Activated CD4-positive, alpha-beta T cell treated with anti-CD3 and anti-CD28 coated beads for 36 hours (primary cell): ENCODE measurements around the gene ZNF212. TPM values are rescaled to one million over a fixed set of nuclear protein-coding genes. Genes with fewer than 3 reads are reported as not detected.
A peak's percentile ranks its signal among the peaks of the same experiment; 100 is the strongest.
"Not testable (repeated sequence)": the region's sequence is repeated elsewhere in the genome, so short reads cannot be mapped to it uniquely, and the experiment has no call there.

Experiments
- ATAC-seq: fragments of 200-7000 bp; cut with Tn5 transposase; one replicate; pipeline ENCODE4 v1.10.0; 2021; ENCODE audit warnings: mild to moderate bottlenecking, moderate library complexity
- CTCF ChIA-PET: fragments of 350-600 bp; sonication (Branson Sonifier 250); formaldehyde crosslinking; loops from one replicate; lab custom pipeline; 2021; ENCODE audit warnings: antibody characterized with exemption; lab: Charles Lee
- POLR2A ChIA-PET: fragments of 350-600 bp; sonication (Branson Sonifier 250); formaldehyde crosslinking; loops from one replicate; lab custom pipeline; 2021; ENCODE audit warnings: antibody characterized with exemption, inconsistent platforms; lab: Charles Lee
- DNase-seq: peaks from one replicate; pipeline ENCODE4 v3.0.0-alpha.2; 2020
- H3K27ac Mint-ChIP-seq: one replicate; pipeline ENCODE4 v1.8.0; 2021; ENCODE audit warnings: mixed read lengths
- H3K27me3 Mint-ChIP-seq: one replicate; pipeline ENCODE4 v1.8.0; 2021; ENCODE audit warnings: mixed read lengths
- H3K36me3 Mint-ChIP-seq: one replicate; pipeline ENCODE4 v1.8.0; 2021; ENCODE audit warnings: low read depth, mixed read lengths
- H3K4me1 Mint-ChIP-seq: one replicate; pipeline ENCODE4 v1.8.0; 2021; ENCODE audit warnings: mixed read lengths
- H3K4me3 Mint-ChIP-seq: one replicate; pipeline ENCODE4 v1.8.0; 2021; ENCODE audit warnings: mild to moderate bottlenecking, moderate library complexity, mixed read lengths
- H3K9me3 Mint-ChIP-seq: one replicate; pipeline ENCODE4 v1.8.0; 2021; ENCODE audit warnings: low read depth, mixed read lengths
- intact Hi-C, 2 experiments: fragments of 100-400 bp; cut with DNase I in 1 of 2; cut with micrococcal nuclease in 1 of 2; formaldehyde crosslinking; loops; one replicate each; pipeline versions ENCODE4 v1.14.2 to v1.15.1; 2022 to 2024; cut with DNase I, micrococcal nuclease
- total RNA-seq, 2 experiments: library from RNA; stranded (reverse); gene quantifications; one replicate each; pipeline ENCODE4 v1.2.3, GENCODE V29; 2021

The ZNF212 gene
- total RNA-seq, 2 experiments from 2014 or later: 9.9 to 15.9 TPM

GRCh38 chr7:149251518-149251917 is 12.1 kb downstream of the ZNF212 start:
- H3K9me3 Mint-ChIP-seq, DNase-seq, H3K27me3 Mint-ChIP-seq, ATAC-seq, intact Hi-C loops, H3K4me3 Mint-ChIP-seq, H3K27ac Mint-ChIP-seq: not testable (repeated sequence)
- ChIA-PET POLR2A (interaction anchor here (1.3 kb wide), 1 partner anchor 9 kb away, joined by 3 read pairs; no protein-coding TSS in a partner anchor), CTCF (interaction anchor here (0.5 to 3.0 kb wide), 5 partner anchors 10 to 185 kb away, joined by 3 to 15 read pairs (median 4); partner anchors contain the start of gene ZNF783)
- Mint-ChIP-seq H3K36me3 (peaks cover 36% of the 10 kb centered on the region), H3K4me1 (peaks cover 36% of the 10 kb centered on the region)

- H3K9me3 Mint-ChIP-seq: no peaks in the 10 kb centered on the region
- ATAC-seq: no peak
- DNase-seq: no peak
- no peaks in the 10 kb centered on the region for H3K27me3 Mint-ChIP-seq
- no peak overlapping the region for H3K27ac Mint-ChIP-seq
- CTCF ChIA-PET: interaction anchor here (0.5 to 3.0 kb wide), 2 partner anchors 9 to 20 kb away, joined by 4 to 15 read pairs; partner anchors contain the start of gene ZNF783
- intact Hi-C loops: no loop called here
- H3K4me1 Mint-ChIP-seq: peaks cover 29% of the 10 kb centered on the region
- H3K36me3 Mint-ChIP-seq: peaks cover 36% of the 10 kb centered on the region
- POLR2A ChIA-PET: interaction anchor here (0.5 kb wide), 1 partner anchor 543 kb away, joined by 4 read pairs; no protein-coding TSS in a partner anchor
- no peak overlapping the region for H3K4me3 Mint-ChIP-seq
Measured at GRCh38 chr7:149252378-149252777, 12.9 kb downstream of the ZNF212 start.

- DNase-seq (no peak), ATAC-seq (no peak)
- Mint-ChIP-seq H3K4me3 (no peak overlapping the region), H3K36me3 (peaks cover 32% of the 10 kb centered on the region), H3K27ac (no peak overlapping the region), H3K9me3 (no peaks in the 10 kb centered on the region), H3K27me3 (no peaks in the 10 kb centered on the region), H3K4me1 (peaks cover 20% of the 10 kb centered on the region)
- CTCF ChIA-PET: interaction anchor here (3.0 kb wide), 1 partner anchor 8 kb away, joined by 15 read pairs; the partner anchor contains the start of gene ZNF783
- POLR2A ChIA-PET: interaction anchor here (0.8 kb wide), 1 partner anchor 8 kb away, joined by 4 read pairs; no protein-coding TSS in a partner anchor
- intact Hi-C loops: no loop called here
Measured at GRCh38 chr7:149253665-149254064, 14.2 kb downstream of the ZNF212 start.

GRCh38 chr7:149254181-149254858 is 14.9 kb downstream of the ZNF212 start:
- POLR2A ChIA-PET: no interaction called here

GRCh38 chr7:149255174-149255573 is 15.7 kb downstream of the ZNF212 start:
- intact Hi-C loops: no loop called here
- no peak overlapping the region for H3K4me3 Mint-ChIP-seq
- H3K4me1 Mint-ChIP-seq: peaks cover 8% of the 10 kb centered on the region
- CTCF ChIA-PET: interaction anchor here (0.5 kb wide), 1 partner anchor 375 kb away, joined by 3 read pairs; no protein-coding TSS in a partner anchor
- H3K36me3 Mint-ChIP-seq: peaks cover 29% of the 10 kb centered on the region
- H3K27me3 Mint-ChIP-seq: no peaks in the 10 kb centered on the region
- H3K27ac Mint-ChIP-seq: no peak overlapping the region
- DNase-seq: no peak
- POLR2A ChIA-PET: no interaction called here
- ATAC-seq: no peak
- H3K9me3 Mint-ChIP-seq: no peaks in the 10 kb centered on the region

More at GRCh38 chr7:149254181-149254858, 14.9 kb downstream of the ZNF212 start:
- Mint-ChIP-seq H3K36me3 (peaks cover 32% of the 10 kb centered on the region), H3K4me3 (no peak overlapping the region), H3K4me1 (peaks cover 14% of the 10 kb centered on the region), H3K27me3 (no peaks in the 10 kb centered on the region), H3K9me3 (no peaks in the 10 kb centered on the region), H3K27ac (no peak overlapping the region)
- ATAC-seq (no peak), DNase-seq (no peak)
- CTCF ChIA-PET: interaction anchor here (3.0 kb wide), 1 partner anchor 7 kb away, joined by 15 read pairs; the partner anchor contains the start of gene ZNF783
- intact Hi-C loops: no loop called here

- no peaks in the 10 kb centered on the region for H3K27me3 Mint-ChIP-seq
- CTCF ChIA-PET: interaction anchor here (1.0 kb wide), 1 partner anchor 11 kb away, joined by 3 read pairs; no protein-coding TSS in a partner anchor
- H3K27ac Mint-ChIP-seq: no peak overlapping the region
- H3K36me3 Mint-ChIP-seq: peaks cover 23% of the 10 kb centered on the region
- ATAC-seq (no peak), DNase-seq (no peak)
- H3K4me3 Mint-ChIP-seq: no peak overlapping the region
- H3K4me1 Mint-ChIP-seq: peaks cover 18% of the 10 kb centered on the region
- no peaks in the 10 kb centered on the region for H3K9me3 Mint-ChIP-seq
- POLR2A ChIA-PET: no interaction called here
- intact Hi-C loops: no loop called here
Measured at GRCh38 chr7:149256568-149256967, 17.1 kb downstream of the ZNF212 start.

- intact Hi-C loops: no loop called here
- H3K9me3 Mint-ChIP-seq: no peaks in the 10 kb centered on the region
- no peaks in the 10 kb centered on the region for H3K27me3 Mint-ChIP-seq
- H3K36me3 Mint-ChIP-seq: peaks cover 19% of the 10 kb centered on the region
- no peak overlapping the region for H3K4me3 Mint-ChIP-seq
- ChIA-PET POLR2A (no interaction called here), CTCF (interaction anchor here (0.6 to 1.0 kb wide), 2 partner anchors 11 to 37 kb away, joined by 3 to 4 read pairs; no protein-coding TSS in a partner anchor)
- no peak overlapping the region for H3K27ac Mint-ChIP-seq
- H3K4me1 Mint-ChIP-seq: peaks cover 20% of the 10 kb centered on the region
- no peak for DNase-seq
- ATAC-seq: no peak
Measured at GRCh38 chr7:149257146-149257545, 17.7 kb downstream of the ZNF212 start.

GRCh38 chr7:149261316-149261828 is 21.9 kb downstream of the ZNF212 start:
- Mint-ChIP-seq H3K27me3 (no peaks in the 10 kb centered on the region), H3K27ac (peak overlapping the region; percentile 96), H3K4me3 (peak overlapping the region; percentile 74), H3K9me3 (no peaks in the 10 kb centered on the region), H3K36me3 (peaks cover 18% of the 10 kb centered on the region), H3K4me1 (peaks cover 40% of the 10 kb centered on the region)
- intact Hi-C loops: loop anchor here (1.0 to 5.0 kb wide), 7 partner anchors 12 to 361 kb away; partner anchors contain the start of genes PDIA4 (in 1 of the 2), ZNF398 (in 1 of the 2) and ZNF425 (in 1 of the 2)
- ATAC-seq (peak; percentile 48), DNase-seq (peak; percentile 61)
- ChIA-PET POLR2A (interaction anchor here (0.6 to 2.5 kb wide), 12 partner anchors 8 to 58 kb away, joined by 3 to 14 read pairs (median 5); partner anchors contain the start of gene ZNF212), CTCF (interaction anchor here (0.5 to 3.0 kb wide), 22 partner anchors 9 to 1835 kb away, joined by 3 to 29 read pairs (median 4); partner anchors contain the start of genes ZNF282 and ZNF398)

GRCh38 chr7:149261829-149262617 is 22.6 kb downstream of the ZNF212 start, which contains the start of gene ZNF783:
Gene ZNF783 (plus strand): TSS chr7:149262196. CDS start chr7:149262334, 138 bp downstream.
- peak; percentile 92 for DNase-seq
- H3K4me1 Mint-ChIP-seq: peaks cover 40% of the 10 kb centered on the region
- ChIA-PET POLR2A (interaction anchor here (0.6 to 2.5 kb wide), 13 partner anchors 9 to 59 kb away, joined by 3 to 14 read pairs (median 4); partner anchors contain the start of gene ZNF212), CTCF (interaction anchor here (0.5 to 3.0 kb wide), 20 partner anchors 9 to 1414 kb away, joined by 3 to 29 read pairs (median 4); partner anchors contain the start of genes ZNF282 and ZNF398)
- peak within 1 kb of the TSS; percentile 74 for H3K4me3 Mint-ChIP-seq
- H3K36me3 Mint-ChIP-seq: peaks cover 25% of the 10 kb centered on the region
- no peaks in the 10 kb centered on the region for H3K9me3 Mint-ChIP-seq
- intact Hi-C loops: loop anchor here (1.0 to 5.0 kb wide), 18 partner anchors 13 to 360 kb away; partner anchors contain the start of genes ZNF398 (in 2 of the 2), ZNF425 (in 2 of the 2), PDIA4 (in 1 of the 2) and ZNF212 (in 1 of the 2)
- peak within 1 kb of the TSS; percentile 96 for H3K27ac Mint-ChIP-seq
- H3K27me3 Mint-ChIP-seq: no peaks in the 10 kb centered on the region
- peak; percentile 84 for ATAC-seq

- CTCF ChIA-PET: interaction anchor here (0.7 to 1.2 kb wide), 3 partner anchors 17 to 31 kb away, joined by 3 to 6 read pairs (median 4); no protein-coding TSS in a partner anchor
- ATAC-seq (no peak), DNase-seq (no peak)
- Mint-ChIP-seq H3K36me3 (peaks cover 55% of the 10 kb centered on the region), H3K27me3 (no peaks in the 10 kb centered on the region), H3K9me3 (no peaks in the 10 kb centered on the region), H3K4me1 (peaks cover 28% of the 10 kb centered on the region), H3K27ac (peak overlapping the region; percentile 47), H3K4me3 (no peak overlapping the region)
- intact Hi-C loops: no loop called here
- POLR2A ChIA-PET: no interaction called here
Measured at GRCh38 chr7:149266451-149266850, 27.0 kb downstream of the ZNF212 start.
